Esophagus squamous epithelium (tissue), 4 donors: ENCODE data around the gene C1orf146.

Source experiments
- CTCF ChIP-seq, 6 experiments: fragments of 450-650 bp in 4 of 6; fragments of 200-600 bp in 2 of 6; sonication (generic) in 2 of 6; IDR thresholded peaks; one replicate each; pipeline ENCODE4 v1.5.1; 2016 to 2019; ENCODE audit warnings: antibody characterized with exemption in 6 of 6, mild to moderate bottlenecking in 4 of 6, moderate library complexity in 4 of 6
- POLR2A ChIP-seq, 4 donors: fragments of 450-650 bp; IDR thresholded peaks; one replicate each; pipeline ENCODE4 v1.6.1; 2017; ENCODE audit warnings: antibody characterized with exemption in 4 of 4, mild to moderate bottlenecking in 4 of 4, moderate library complexity in 3 of 4

- TF ChIP-seq CTCF (IDR thresholded peaks at IDR 0.05) (no peak), POLR2A (IDR thresholded peaks at IDR 0.05) (no peak)
Observed at GRCh38 chr1:92188436-92189255, 29.1 kb upstream of the C1orf146 start.
